Smooth muscle cell (in vitro differentiated cells): ENCODE results near the gene PLA2G12B. TPM values are rescaled to one million over a fixed set of nuclear protein-coding genes. Genes with fewer than 3 reads are reported as not detected.

Experiments
- DNase-seq: peaks from one replicate; lab custom pipeline; 2025; ENCODE audit not compliant: unreplicated experiment; lab: John Stamatoyannopoulos, UW
- H2AFZ ChIP-seq: fragments of 200-600 bp; sonication (generic); 2 replicates; pipeline ENCODE4 v1.6.0; 2016; ENCODE audit warnings: antibody characterized with exemption, low read depth, mild to moderate bottlenecking
- H3F3A ChIP-seq: fragments of 200-600 bp; sonication (generic); 2 replicates; pipeline ENCODE4 v1.6.0; 2017; ENCODE audit warnings: antibody characterized with exemption, low read depth
- H3K27ac ChIP-seq: fragments of 200-600 bp; sonication (generic); 2 replicates; pipeline ENCODE4 v1.5.1; 2016; ENCODE audit warnings: low read depth, mild to moderate bottlenecking
- H3K27me3 ChIP-seq: fragments of 200-600 bp; sonication (generic); 2 replicates; pipeline ENCODE4 v1.6.1; 2016; ENCODE audit warnings: low read depth, mild to moderate bottlenecking
- H3K36me3 ChIP-seq: fragments of 200-600 bp; sonication (generic); 2 replicates; pipeline ENCODE4 v1.5.1; 2016; ENCODE audit warnings: low read depth
- H3K4me1 ChIP-seq: fragments of 200-600 bp; sonication (generic); 2 replicates; pipeline ENCODE4 v1.5.1; 2016; ENCODE audit warnings: low read depth
- H3K4me2 ChIP-seq: fragments of 200-600 bp; sonication (generic); 2 replicates; pipeline ENCODE4 v1.6.0; 2016; ENCODE audit warnings: mild to moderate bottlenecking
- H3K4me3 ChIP-seq: fragments of 200-600 bp; sonication (generic); 2 replicates; pipeline ENCODE4 v1.5.1; 2016; ENCODE audit warnings: mild to moderate bottlenecking
- H3K79me2 ChIP-seq: fragments of 200-600 bp; sonication (generic); 2 replicates; pipeline ENCODE4 v1.6.0; 2016; ENCODE audit warnings: low read depth, mild to moderate bottlenecking
- H3K9ac ChIP-seq: fragments of 200-600 bp; sonication (generic); 2 replicates; pipeline ENCODE4 v1.6.0; 2016; ENCODE audit warnings: low read depth
- H3K9me3 ChIP-seq: fragments of 200-600 bp; sonication (generic); replicated peaks from 2 replicates; pipeline ENCODE4 v1.5.1; 2016; ENCODE audit warnings: low read depth
- H4K20me1 ChIP-seq: fragments of 200-600 bp; sonication (generic); 2 replicates; pipeline ENCODE4 v1.6.0; 2016; ENCODE audit warnings: low read depth
- CTCF ChIP-seq: fragments of 200-600 bp; sonication (generic); IDR thresholded peaks from 2 replicates; pipeline ENCODE4 v1.5.1; 2017; ENCODE audit warnings: borderline replicate concordance, mild to moderate bottlenecking, antibody characterized with exemption; ENCODE audit not compliant: insufficient read depth, poor library complexity, severe bottlenecking
- WGBS: methylation state at CpG from one replicate; pipeline ENCODE4 v1.1.7; 2016; ENCODE audit warnings: low lambda C conversion rate; 5-methylcytosine and 5-hydroxymethylcytosine counted together
- polyA plus RNA-seq: library from polyadenylated mRNA; unstranded; fragments of >200 nt; fragmentation: Nextera tagmentation; extraction: Ambion mirVana; gene quantifications from 2 replicates; pipeline ENCODE4 v1.2.1, GENCODE V29; 2016
- total RNA-seq: library from RNA; depleted of rRNA; stranded (reverse); fragments of >200 nt; gene quantifications from 2 replicates; pipeline ENCODE4 v1.2.3, GENCODE V29; 2014

PLA2G12B gene
- total and polyA plus RNA-seq, 2 experiments from 2014 or later = not detected

DNA sequence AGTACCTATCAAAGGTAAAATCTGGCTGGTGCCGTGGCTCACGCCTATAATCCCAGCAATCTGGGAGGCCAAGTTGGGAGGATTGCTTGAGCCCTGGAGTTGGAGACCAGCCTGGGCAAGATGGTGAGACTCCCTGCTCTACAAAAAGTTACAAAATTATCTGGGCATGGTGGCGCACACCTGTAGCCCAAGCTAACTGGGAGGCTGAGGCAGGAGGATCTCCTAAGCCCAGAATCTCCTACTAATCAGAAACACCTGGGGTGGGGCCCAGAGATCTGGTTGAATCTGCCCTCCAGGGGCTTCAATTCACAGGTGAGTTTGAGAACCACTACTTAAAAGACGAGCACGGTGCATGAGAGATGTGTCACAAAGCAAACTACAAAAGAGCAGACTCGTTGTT, 2.4 kb downstream of the PLA2G12B start:
- no peak for DNase-seq
- H2AFZ ChIP-seq = no peak overlapping the region
- no peaks in the 10 kb centered on the region for H3F3A ChIP-seq
- no peak for TF ChIP-seq CTCF
- H3K79me2 ChIP-seq = no peaks in the 10 kb centered on the region
- H3K27me3 ChIP-seq = no peaks in the 10 kb centered on the region
- H3K9ac ChIP-seq = no peak overlapping the region
- no peaks in the 10 kb centered on the region for H3K36me3 ChIP-seq
- H4K20me1 ChIP-seq = no peaks in the 10 kb centered on the region
- no peaks in the 10 kb centered on the region for H3K9me3 ChIP-seq
- H3K27ac ChIP-seq = no peak overlapping the region
- peaks cover 7% of the 10 kb centered on the region for H3K4me1 ChIP-seq
- H3K4me2 ChIP-seq = no peak overlapping the region
- WGBS = 89% methylated on average over 6 of the region's 6 CpGs
- peak overlapping the region; percentile 35 for H3K4me3 ChIP-seq

GRCh38 chr10:72951760-72952159, 2.8 kb downstream of the PLA2G12B start:
- Histone ChIP-seq H3K79me2 (no peaks in the 10 kb centered on the region), H3K27me3 (no peaks in the 10 kb centered on the region), H3K4me1 (peaks cover 7% of the 10 kb centered on the region), H3K27ac (no peak overlapping the region), H3K4me2 (no peak overlapping the region), H3K9ac (no peak overlapping the region), H3F3A (no peaks in the 10 kb centered on the region), H3K9me3 (no peaks in the 10 kb centered on the region), H2AFZ (no peak overlapping the region), H4K20me1 (no peaks in the 10 kb centered on the region), H3K4me3 (no peak overlapping the region), H3K36me3 (no peaks in the 10 kb centered on the region)
- no peak for DNase-seq
- no peak for TF ChIP-seq CTCF
- 89% methylated on average over 3 of the region's 3 CpGs for whole genome bisulfite sequencing

DNA sequence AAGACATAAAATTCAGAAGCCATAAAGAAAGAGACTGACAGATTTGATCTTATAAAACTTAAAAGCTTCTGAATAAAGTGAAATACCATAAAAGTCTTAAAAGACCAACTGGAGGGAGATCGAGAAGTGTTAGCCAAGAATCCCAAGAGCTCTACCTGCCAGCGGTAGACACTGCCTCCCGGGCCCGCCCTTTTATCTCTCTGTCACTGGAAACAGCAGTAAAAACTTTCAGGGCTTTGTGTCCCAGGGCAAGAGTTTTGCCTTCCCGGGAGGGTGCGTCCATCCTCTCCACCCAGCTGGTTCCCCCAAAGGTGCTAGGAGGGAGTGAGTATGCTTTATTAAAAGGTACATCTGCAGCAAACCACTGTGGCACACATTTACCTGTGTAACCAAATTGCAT, 5.8 kb downstream of the PLA2G12B start:
- H3K4me1 ChIP-seq = peaks cover 2% of the 10 kb centered on the region
- H2AFZ ChIP-seq = no peak overlapping the region
- WGBS = 75% methylated on average over 6 of the region's 6 CpGs
- H3K9me3 ChIP-seq = no peaks in the 10 kb centered on the region
- H3K4me2 ChIP-seq = no peak overlapping the region
- H4K20me1 ChIP-seq = no peaks in the 10 kb centered on the region
- H3K9ac ChIP-seq = no peak overlapping the region
- H3F3A ChIP-seq = no peaks in the 10 kb centered on the region
- no peak overlapping the region for H3K4me3 ChIP-seq
- no peaks in the 10 kb centered on the region for H3K36me3 ChIP-seq
- H3K79me2 ChIP-seq = no peaks in the 10 kb centered on the region
- no peak for TF ChIP-seq CTCF
- no peak overlapping the region for H3K27ac ChIP-seq
- no peak for DNase-seq
- no peaks in the 10 kb centered on the region for H3K27me3 ChIP-seq

GRCh38 chr10:72946963-72947362, 7.6 kb downstream of the PLA2G12B start:
- H2AFZ ChIP-seq = no peak overlapping the region
- H4K20me1 ChIP-seq = no peaks in the 10 kb centered on the region
- DNase-seq = no peak
- no peak overlapping the region for H3K9ac ChIP-seq
- H3K27ac ChIP-seq = no peak overlapping the region
- H3K27me3 ChIP-seq = no peaks in the 10 kb centered on the region
- H3K79me2 ChIP-seq = no peaks in the 10 kb centered on the region
- H3F3A ChIP-seq = no peaks in the 10 kb centered on the region
- H3K4me2 ChIP-seq = no peak overlapping the region
- H3K9me3 ChIP-seq = no peaks in the 10 kb centered on the region
- H3K36me3 ChIP-seq = no peaks in the 10 kb centered on the region
- TF ChIP-seq CTCF = no peak
- H3K4me3 ChIP-seq = no peak overlapping the region
- 75% methylated on average over 1 of the region's 1 CpG for WGBS
- H3K4me1 ChIP-seq = no peaks in the 10 kb centered on the region
